Activated naive CD4-positive, alpha-beta T cell treated with anti-CD3 and anti-CD28 coated beads, Interleukin-2, amount 10 ng/mL, durations not matched to agents 7 days and 5 days (primary cell): ENCODE measurements around the gene C10orf120.

ENCODE experiments used
- CTCF ChIA-PET: fragments of 350-600 bp; sonication (Branson Sonifier 250); formaldehyde crosslinking; loops from one replicate; lab custom pipeline; 2021; ENCODE audit warnings: antibody characterized with exemption; lab: Charles Lee
- DNase-seq: peaks from one replicate; pipeline ENCODE4 v3.0.0-alpha.2; 2020
- H3K27ac Mint-ChIP-seq: one replicate; pipeline ENCODE4 v1.8.0; 2021; ENCODE audit warnings: mild to moderate bottlenecking, moderate library complexity, mixed read lengths
- H3K27me3 Mint-ChIP-seq: one replicate; pipeline ENCODE4 v1.8.0; 2021; ENCODE audit warnings: mild to moderate bottlenecking, mixed read lengths
- H3K36me3 Mint-ChIP-seq: one replicate; pipeline ENCODE4 v1.8.0; 2021; ENCODE audit warnings: mixed read lengths
- H3K4me1 Mint-ChIP-seq: one replicate; pipeline ENCODE4 v1.8.0; 2021; ENCODE audit warnings: mixed read lengths
- H3K4me3 Mint-ChIP-seq: one replicate; pipeline ENCODE4 v1.8.0; 2021; ENCODE audit warnings: mild to moderate bottlenecking, moderate library complexity, mixed read lengths
- H3K9me3 Mint-ChIP-seq: one replicate; pipeline ENCODE4 v1.8.0; 2021; ENCODE audit warnings: mixed read lengths

The C10orf120 gene

DNA sequence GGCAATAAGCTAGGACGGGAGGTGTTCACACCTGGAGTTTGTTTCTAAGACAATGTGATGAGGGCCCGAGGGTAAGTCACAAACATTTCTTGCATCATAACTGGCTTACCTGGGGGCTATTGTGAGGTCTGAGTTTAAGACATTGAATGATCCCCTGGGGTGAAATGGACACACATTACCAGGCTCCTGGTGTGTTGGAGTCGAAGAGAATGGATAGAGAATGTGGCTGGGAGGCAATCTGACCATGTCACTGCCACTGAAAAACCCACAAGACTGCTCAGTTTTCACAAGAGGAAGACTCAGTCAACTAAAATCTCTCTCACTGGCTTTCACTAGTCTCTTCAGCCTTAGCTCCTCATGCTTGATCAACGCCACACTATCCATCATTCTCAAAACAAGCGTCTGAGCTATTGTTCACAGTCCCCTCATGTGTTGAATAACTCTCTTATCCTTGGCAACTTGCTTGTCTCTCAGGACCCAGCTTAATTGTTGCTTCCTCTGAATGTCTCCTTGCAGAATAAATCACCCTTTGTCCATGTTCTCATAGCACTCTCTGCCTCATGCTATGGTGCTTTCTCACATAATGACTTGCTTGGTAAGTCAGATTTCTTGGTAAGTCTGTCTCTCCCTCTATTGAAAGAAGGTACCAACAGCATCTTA, at the start of gene C10orf120:
C10orf120 (minus strand) TSS at position 51 of the 660 bp plus-strand sequence. CDS start 56 bp downstream, outside the sequence.
- Mint-ChIP-seq H3K27ac (no peak within 1 kb of the TSS), H3K9me3 (no peaks in the 10 kb centered on the region), H3K36me3 (no peaks in the 10 kb centered on the region), H3K27me3 (peaks cover 14% of the 10 kb centered on the region), H3K4me3 (no peak within 1 kb of the TSS), H3K4me1 (no peaks in the 10 kb centered on the region)
- no peak for DNase-seq
- CTCF ChIA-PET = no interaction called here

DNA sequence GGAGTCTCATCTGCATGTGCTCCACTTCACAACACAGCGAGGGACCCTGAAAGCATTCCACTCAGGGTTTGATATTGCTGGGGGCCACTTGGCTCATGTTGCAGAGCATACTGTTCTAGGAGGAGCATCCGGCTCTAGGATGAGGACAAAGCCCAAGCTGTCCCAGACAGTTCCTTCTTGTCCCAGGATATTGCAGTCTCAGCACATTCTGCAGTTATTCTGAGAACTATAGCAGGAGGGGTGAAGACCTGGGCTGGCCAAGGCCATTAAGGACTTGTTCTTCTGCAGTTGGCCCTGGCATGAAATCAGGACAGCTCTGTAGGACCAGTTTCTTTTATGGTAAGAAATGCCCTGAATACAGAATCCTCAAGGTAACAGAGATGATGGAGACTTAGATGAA, 48.9 kb upstream of the C10orf120 start:
- Mint-ChIP-seq H3K9me3 (no peaks in the 10 kb centered on the region), H3K36me3 (no peaks in the 10 kb centered on the region), H3K4me3 (no peak overlapping the region), H3K27me3 (peaks cover 6% of the 10 kb centered on the region), H3K4me1 (no peaks in the 10 kb centered on the region), H3K27ac (no peak overlapping the region)
- CTCF ChIA-PET = no interaction called here
- no peak for DNase-seq

DNA sequence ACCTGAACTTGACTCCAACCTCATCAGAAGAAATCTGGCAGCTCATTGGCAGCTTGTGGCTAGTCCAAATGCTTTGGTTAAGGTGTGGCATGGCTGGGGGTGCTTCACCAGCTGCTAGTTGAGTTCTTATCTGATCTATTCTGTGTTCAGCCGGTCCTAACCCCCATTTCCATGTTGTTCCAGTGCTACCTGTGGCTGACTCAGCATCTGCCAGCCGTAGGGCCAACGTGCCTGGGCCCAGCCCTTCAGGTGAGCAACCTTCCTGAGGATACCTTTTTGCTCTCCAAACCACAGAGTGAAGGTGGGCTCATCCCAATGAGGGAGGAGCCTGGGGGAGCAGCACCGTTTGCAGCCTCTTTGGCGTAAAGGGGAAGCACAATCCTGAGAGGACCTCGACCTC, 46.8 kb upstream of the C10orf120 start:
- no peaks in the 10 kb centered on the region for H3K36me3 Mint-ChIP-seq
- no peak for DNase-seq
- CTCF ChIA-PET = no interaction called here
- H3K4me1 Mint-ChIP-seq = no peaks in the 10 kb centered on the region
- H3K27ac Mint-ChIP-seq = no peak overlapping the region
- H3K27me3 Mint-ChIP-seq = peaks cover 6% of the 10 kb centered on the region
- H3K4me3 Mint-ChIP-seq = no peak overlapping the region
- H3K9me3 Mint-ChIP-seq = no peaks in the 10 kb centered on the region

- Mint-ChIP-seq H3K27ac (no peak overlapping the region), H3K27me3 (peaks cover 6% of the 10 kb centered on the region), H3K4me3 (no peak overlapping the region), H3K9me3 (no peaks in the 10 kb centered on the region), H3K36me3 (no peaks in the 10 kb centered on the region), H3K4me1 (no peaks in the 10 kb centered on the region)
- CTCF ChIA-PET = no interaction called here
- DNase-seq = no peak
These were observed 44.6 kb upstream of the C10orf120 start for GRCh38 chr10:122744257-122744656.

DNA sequence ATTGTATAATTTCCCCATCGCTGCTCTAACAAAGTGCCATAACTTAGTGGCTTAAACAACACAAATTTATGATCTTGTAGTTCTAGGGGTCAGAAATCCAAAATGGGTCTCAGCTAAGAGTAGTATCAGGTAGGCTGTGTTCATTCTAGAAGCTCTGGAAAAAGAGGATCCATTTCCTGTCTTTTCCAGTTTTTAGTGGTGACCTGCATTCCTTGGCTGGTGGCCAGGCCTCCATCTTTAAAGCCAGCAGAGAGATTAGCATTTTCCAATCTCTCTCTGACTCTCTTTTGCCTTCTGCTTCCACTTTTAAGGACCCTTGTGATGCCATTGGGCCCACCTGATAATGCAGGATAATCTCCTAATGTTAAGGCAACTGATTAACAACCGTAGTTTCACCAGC, 41.0 kb upstream of the C10orf120 start:
- Mint-ChIP-seq H3K4me1 (no peaks in the 10 kb centered on the region), H3K36me3 (no peaks in the 10 kb centered on the region), H3K27ac (no peak overlapping the region), H3K27me3 (no peaks in the 10 kb centered on the region), H3K9me3 (no peaks in the 10 kb centered on the region), H3K4me3 (no peak overlapping the region)
- CTCF ChIA-PET = no interaction called here
- no peak for DNase-seq

- H3K9me3 Mint-ChIP-seq = no peaks in the 10 kb centered on the region
- no peak overlapping the region for H3K4me3 Mint-ChIP-seq
- CTCF ChIA-PET = no interaction called here
- H3K4me1 Mint-ChIP-seq = no peaks in the 10 kb centered on the region
- no peak for DNase-seq
- no peaks in the 10 kb centered on the region for H3K27me3 Mint-ChIP-seq
- no peaks in the 10 kb centered on the region for H3K36me3 Mint-ChIP-seq
- H3K27ac Mint-ChIP-seq = no peak overlapping the region
These were observed 38.4 kb upstream of the C10orf120 start for GRCh38 chr10:122738031-122738430.

- peaks cover 8% of the 10 kb centered on the region for H3K27me3 Mint-ChIP-seq
- H3K4me1 Mint-ChIP-seq = no peaks in the 10 kb centered on the region
- no peak overlapping the region for H3K4me3 Mint-ChIP-seq
- no peak for DNase-seq
- H3K36me3 Mint-ChIP-seq = no peaks in the 10 kb centered on the region
- CTCF ChIA-PET = no interaction called here
- no peaks in the 10 kb centered on the region for H3K9me3 Mint-ChIP-seq
- no peak overlapping the region for H3K27ac Mint-ChIP-seq
These were observed 34.5 kb upstream of the C10orf120 start for GRCh38 chr10:122733931-122734665.

- no peak overlapping the region for H3K4me3 Mint-ChIP-seq
- DNase-seq = no peak
- no peaks in the 10 kb centered on the region for H3K36me3 Mint-ChIP-seq
- H3K9me3 Mint-ChIP-seq = no peaks in the 10 kb centered on the region
- H3K4me1 Mint-ChIP-seq = no peaks in the 10 kb centered on the region
- peaks cover 11% of the 10 kb centered on the region for H3K27me3 Mint-ChIP-seq
- CTCF ChIA-PET = no interaction called here
- no peak overlapping the region for H3K27ac Mint-ChIP-seq
These were observed 33.8 kb upstream of the C10orf120 start for GRCh38 chr10:122733443-122733842.

DNA sequence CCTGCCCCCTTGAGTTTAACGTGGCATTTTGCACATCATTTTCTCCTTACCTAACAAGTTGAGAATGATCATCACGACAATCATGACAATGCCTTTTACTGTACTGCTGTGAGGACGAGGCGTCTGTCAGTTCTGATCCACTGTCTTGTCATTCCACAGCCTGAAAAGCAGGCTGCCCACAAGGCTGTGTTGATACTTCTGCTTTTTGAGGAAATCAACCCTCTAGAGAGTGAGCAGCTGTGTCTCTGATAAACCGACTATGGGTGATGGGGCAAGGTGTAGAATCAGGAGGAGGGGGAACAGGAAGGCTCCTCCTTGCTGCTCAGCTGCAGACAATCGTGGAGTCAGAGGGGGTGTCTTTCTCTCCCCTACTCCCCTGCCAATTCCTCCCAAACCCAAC, 30.6 kb upstream of the C10orf120 start:
- H3K4me3 Mint-ChIP-seq = no peak overlapping the region

GRCh38 chr10:122729126-122729525, 29.5 kb upstream of the C10orf120 start:
- no peaks in the 10 kb centered on the region for H3K36me3 Mint-ChIP-seq
- CTCF ChIA-PET = interaction anchor here (0.7 kb wide), 1 partner anchor 1309 kb away, joined by 4 read pairs; no protein-coding TSS in a partner anchor
- no peaks in the 10 kb centered on the region for H3K4me1 Mint-ChIP-seq
- H3K9me3 Mint-ChIP-seq = no peaks in the 10 kb centered on the region
- H3K4me3 Mint-ChIP-seq = no peak overlapping the region
- DNase-seq = no peak
- H3K27ac Mint-ChIP-seq = no peak overlapping the region
- peaks cover 12% of the 10 kb centered on the region for H3K27me3 Mint-ChIP-seq

More for the DNA sequence above, 30.6 kb upstream of the C10orf120 start:
- CTCF ChIA-PET = interaction anchor here (0.6 kb wide), 1 partner anchor 1113 kb away, joined by 3 read pairs; no protein-coding TSS in a partner anchor
- no peaks in the 10 kb centered on the region for H3K36me3 Mint-ChIP-seq
- H3K9me3 Mint-ChIP-seq = no peaks in the 10 kb centered on the region
- no peak for DNase-seq
- H3K4me1 Mint-ChIP-seq = no peaks in the 10 kb centered on the region
- H3K27ac Mint-ChIP-seq = no peak overlapping the region
- peaks cover 12% of the 10 kb centered on the region for H3K27me3 Mint-ChIP-seq

DNA sequence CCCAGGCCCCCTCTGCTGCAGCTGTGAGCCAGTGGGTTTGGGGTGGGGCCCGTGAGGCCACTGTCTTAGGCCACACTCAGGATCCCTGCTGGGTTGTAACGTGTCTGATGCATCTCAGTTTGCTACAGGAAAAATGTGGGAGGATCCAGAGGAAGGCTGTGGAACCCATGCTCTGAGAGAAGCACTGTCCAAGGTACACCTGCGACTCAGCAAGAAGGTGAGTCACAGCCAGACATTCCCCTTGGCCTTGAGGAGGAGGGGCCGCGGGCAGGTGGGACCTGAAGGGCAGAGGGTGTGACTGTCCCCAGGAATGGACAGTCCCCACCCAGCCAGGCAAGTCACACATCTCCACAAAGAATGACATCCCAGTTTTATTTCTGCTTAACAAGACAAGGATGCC, 27.8 kb upstream of the C10orf120 start:
- Mint-ChIP-seq H3K9me3 (no peaks in the 10 kb centered on the region), H3K27me3 (peaks cover 16% of the 10 kb centered on the region), H3K4me1 (no peaks in the 10 kb centered on the region), H3K4me3 (no peak overlapping the region), H3K27ac (no peak overlapping the region), H3K36me3 (no peaks in the 10 kb centered on the region)
- CTCF ChIA-PET = no interaction called here
- DNase-seq = no peak

DNA sequence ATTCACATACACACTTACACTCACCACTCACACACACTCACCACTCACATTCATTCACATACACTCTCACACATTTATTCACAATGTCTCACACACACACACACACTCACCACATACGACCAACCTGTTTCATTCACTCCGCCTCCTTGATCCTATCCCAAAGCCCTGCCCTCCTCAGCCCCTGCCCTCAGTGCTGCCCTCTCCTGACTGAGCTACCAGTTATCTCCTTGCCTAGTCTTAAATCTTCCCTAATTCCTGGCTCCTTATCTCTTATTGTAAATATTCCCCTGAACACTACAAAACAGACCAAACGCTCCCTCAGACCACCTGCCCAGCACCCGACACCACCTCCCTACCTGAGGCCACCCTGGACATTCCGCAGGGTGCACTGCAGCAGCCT, 26.1 kb upstream of the C10orf120 start:
- DNase-seq = no peak
- Mint-ChIP-seq H3K27ac (no peak overlapping the region), H3K27me3 (peaks cover 13% of the 10 kb centered on the region), H3K4me3 (no peak overlapping the region), H3K4me1 (no peaks in the 10 kb centered on the region), H3K36me3 (no peaks in the 10 kb centered on the region), H3K9me3 (no peaks in the 10 kb centered on the region)
- CTCF ChIA-PET = no interaction called here

GRCh38 chr10:122725006-122725405, 25.4 kb upstream of the C10orf120 start:
- CTCF ChIA-PET = no interaction called here
- no peak for DNase-seq
- Mint-ChIP-seq H3K4me1 (no peaks in the 10 kb centered on the region), H3K4me3 (no peak overlapping the region), H3K27ac (no peak overlapping the region), H3K36me3 (no peaks in the 10 kb centered on the region), H3K9me3 (no peaks in the 10 kb centered on the region), H3K27me3 (peaks cover 12% of the 10 kb centered on the region)

DNA sequence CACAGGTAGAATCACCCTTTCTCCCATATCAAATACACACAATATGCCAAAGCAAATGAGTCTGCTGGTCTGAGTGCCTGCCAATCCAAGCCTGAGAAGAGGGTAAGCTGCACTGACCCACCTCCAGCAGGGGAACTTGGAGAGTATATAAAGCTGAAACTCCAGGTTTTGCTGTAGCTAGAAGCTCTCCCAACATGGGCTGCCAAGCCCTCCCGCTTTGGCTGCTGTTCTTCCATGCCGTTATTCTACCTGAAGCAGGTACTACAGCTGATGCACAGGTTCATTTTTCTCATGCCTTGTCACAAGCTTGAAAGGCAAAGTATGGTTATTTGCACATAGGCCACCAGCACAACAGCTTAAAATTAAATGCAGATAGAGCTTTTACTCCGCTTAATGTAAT, 21.5 kb upstream of the C10orf120 start:
- H3K4me1 Mint-ChIP-seq = peaks cover 2% of the 10 kb centered on the region
- H3K9me3 Mint-ChIP-seq = no peaks in the 10 kb centered on the region
- no peak overlapping the region for H3K4me3 Mint-ChIP-seq
- H3K36me3 Mint-ChIP-seq = no peaks in the 10 kb centered on the region
- CTCF ChIA-PET = no interaction called here
- DNase-seq = no peak
- no peak overlapping the region for H3K27ac Mint-ChIP-seq
- peaks cover 4% of the 10 kb centered on the region for H3K27me3 Mint-ChIP-seq

DNA sequence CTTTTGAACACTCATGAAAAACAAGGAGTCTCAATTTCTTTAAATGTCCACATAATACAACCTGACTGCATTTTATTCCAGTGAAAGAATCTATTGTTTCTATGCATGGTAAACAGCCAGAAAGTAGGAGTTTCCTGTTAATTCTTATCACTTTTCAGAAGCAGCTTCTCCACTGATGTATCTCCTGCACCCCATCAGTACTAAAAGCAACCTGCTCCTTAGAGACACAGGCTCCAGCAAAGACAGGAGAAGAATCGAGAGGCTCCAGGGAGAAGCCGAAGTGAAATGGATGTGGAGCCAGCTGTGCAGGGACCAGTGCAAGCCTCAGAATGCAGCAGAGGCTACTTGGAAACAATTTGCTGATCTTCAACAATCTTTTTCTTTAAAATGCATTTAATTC, 16.4 kb upstream of the C10orf120 start:
- Mint-ChIP-seq H3K9me3 (no peaks in the 10 kb centered on the region), H3K27me3 (peaks cover 11% of the 10 kb centered on the region), H3K4me1 (peaks cover 2% of the 10 kb centered on the region), H3K4me3 (no peak overlapping the region), H3K36me3 (no peaks in the 10 kb centered on the region), H3K27ac (no peak overlapping the region)
- CTCF ChIA-PET = no interaction called here
- DNase-seq = no peak
